ENCODE results near the gene HMGB2. TPM values are rescaled to one million over a fixed set of nuclear protein-coding genes. Genes with fewer than 3 reads are reported as not detected.

The HMGB2 gene
- total and polyA plus RNA-seq, 2 of the 8 experiments (the other 6 are each of a cell fraction or from before 2014, with no cell fraction given), result 54.7 to 218 TPM

- no peak overlapping the region for H2BK20ac ChIP-seq (ENCODE audit: low read length)
- H2BK12ac ChIP-seq (ENCODE audit: low read depth, low read length), result no peak overlapping the region
- H3K4me2 ChIP-seq (ENCODE audit: insufficient read depth in 1 of 2, low read depth in 2 of 2, low read length in 2 of 2), result peak overlapping the region; percentile 80 to 90; a peak in 2 of 4 replicates
- no peak overlapping the region for H2BK15ac ChIP-seq (ENCODE audit: low read length)
- no peaks in the 10 kb centered on the region for H3K79me1 ChIP-seq (ENCODE audit: low read depth, low read length)
- no peak overlapping the region for H3K18ac ChIP-seq (ENCODE audit: extremely low read depth, low read length)
- TF ChIP-seq RXRA (IDR thresholded peaks at IDR 0.05; ENCODE audit: insufficient read depth, low read depth, low read length) (no peak), POLR2AphosphoS5 (IDR thresholded peaks at IDR 0.05; ENCODE audit: low read depth, low read length) (peak; percentile 58; the same call in 1 of the 2 replicates)
- no peak overlapping the region for H3K4ac ChIP-seq (replicated peaks; ENCODE audit: insufficient read length, low read depth, low read length)
- H4K5ac ChIP-seq (ENCODE audit: insufficient read length, low read depth, low read length), result no peak overlapping the region
- H3K4me3 ChIP-seq (ENCODE audit: extremely low read depth in 1 of 4, insufficient read depth in 2 of 4, low read depth in 3 of 4, low read length in 4 of 4), result peak overlapping the region in 2 of 4 experiments; percentile 73 to 99; a peak in 4 of 8 replicates
- H3K79me2 ChIP-seq (ENCODE audit: control insufficient read depth in 1 of 2, insufficient read depth in 2 of 2, low read length in 2 of 2), result peaks cover 0 to 19% of the 10 kb centered on the region in 2 experiments; a peak in 3 of 4 replicates
- no peaks in the 10 kb centered on the region for H3K9me3 ChIP-seq (ENCODE audit: insufficient read depth in 2 of 2, low read depth in 1 of 2, low read length in 1 of 2)
- no peak overlapping the region for H3K14ac ChIP-seq (ENCODE audit: insufficient read length)
- H4K8ac ChIP-seq (ENCODE audit: extremely low read depth, insufficient read depth, low read length), result no peak overlapping the region; the same call in 1 of the 2 replicates
- no peak overlapping the region for H3K56ac ChIP-seq (replicated peaks; ENCODE audit: insufficient read length, low read depth, low read length)
- H3K23me2 ChIP-seq (ENCODE audit: low read depth, low read length), result peaks cover 3% of the 10 kb centered on the region; the same call in 1 of the 2 replicates
- no peaks in the 10 kb centered on the region for H3K27me3 ChIP-seq (replicated peaks in 1 of 4; ENCODE audit: control insufficient read depth in 3 of 4, extremely low read depth in 1 of 4, insufficient read depth in 3 of 4, low read length in 3 of 4)
- H2AFZ ChIP-seq (ENCODE audit: low read length), result no peak overlapping the region
- no peak overlapping the region for H3K27ac ChIP-seq (ENCODE audit: low read depth, low read length)
- H2BK120ac ChIP-seq (replicated peaks; ENCODE audit: low read depth, low read length), result no peak overlapping the region
- no peak overlapping the region; a peak in 1 of 7 replicates for H3K9ac ChIP-seq (replicated peaks in 1 of 4; ENCODE audit: extremely low read depth in 1 of 4, low read depth in 3 of 4, low read length in 3 of 4)
- no peak overlapping the region for H3K23ac ChIP-seq (ENCODE audit: insufficient read length)
- H3K36me3 ChIP-seq (ENCODE audit: control insufficient read depth in 2 of 4, insufficient read depth in 4 of 4, low read length in 3 of 4), result peaks cover 6 to 58% (median 25%) of the 10 kb centered on the region in 4 experiments; a peak in 7 of 8 replicates
- CTCF ChIA-PET (ENCODE audit: partially characterized antibody), result interaction anchor here (0.9 to 2.4 kb wide), 6 partner anchors 9 to 318 kb away, joined by 3 to 8 read pairs (median 4); no protein-coding TSS in a partner anchor
- no peak for DNase-seq (ENCODE audit: low read depth in 1 of 2, low spot score in 2 of 2)
- 95% methylated on average over 6 of the region's 6 CpGs; no CpG with 5 or more reads in 1 of the 2 experiments for WGBS, 2 experiments (ENCODE audit: extremely low coverage in 1 of 2, insufficient coverage in 1 of 2, insufficient read length in 1 of 2, insufficient replicate concordance in 2 of 2, low coverage in 1 of 2, low lambda C conversion rate in 2 of 2, missing lambda C conversion rate in 1 of 2)
- peaks cover 0 to 3% (median 1%) of the 10 kb centered on the region in 4 experiments; a peak in 4 of 7 replicates for H3K4me1 ChIP-seq (replicated peaks in 1 of 4; ENCODE audit: control insufficient read depth in 3 of 4, insufficient read depth in 4 of 4, low read length in 3 of 4)
- POLR2A ChIA-PET (ENCODE audit: partially characterized antibody), result interaction anchor here (0.7 to 8.0 kb wide), 8 partner anchors 11 to 161 kb away, joined by 3 to 123 read pairs (median 7); partner anchors contain the start of genes SAP30 and SCRG1
- no peak overlapping the region for H2BK5ac ChIP-seq (ENCODE audit: low read depth, low read length)
- peaks cover 2 to 4% of the 10 kb centered on the region in 2 experiments for H4K20me1 ChIP-seq (replicated peaks in 1 of 2; ENCODE audit: control insufficient read depth in 1 of 2, insufficient read depth in 2 of 2, low read length in 2 of 2)
- H2AK5ac ChIP-seq (ENCODE audit: low read depth, low read length), result no peak overlapping the region
- no peak overlapping the region for H4K91ac ChIP-seq (replicated peaks; ENCODE audit: insufficient read length, low read length)
- FAIRE-seq, result no peak
Observed at GRCh38 chr4:173332021-173332487, 2.1 kb downstream of the HMGB2 start.
